Activated CD8-positive, alpha-beta memory T cell treated with anti-CD3 and anti-CD28 coated beads, Interleukin-2, amount 50 U/mL, for 1 hour (primary cell): Measurements from ENCODE around the gene INSR.
"Not testable (repeated sequence)": the region's sequence is repeated elsewhere in the genome, so short reads cannot be mapped to it uniquely, and the experiment has no call there.

ENCODE experiments used
- DNase-seq: peaks from one replicate; pipeline ENCODE4 v3.0.0-alpha.2; 2020; ENCODE audit errors: extremely low read depth

The INSR gene

GRCh38 chr19:7195046-7195445, 99.2 kb downstream of the INSR start:
- no peak for DNase-seq

GRCh38 chr19:7194566-7194965, 99.6 kb downstream of the INSR start:
- no peak for DNase-seq

- DNase-seq: no peak
Observed at GRCh38 chr19:7191946-7192691, 102.1 kb downstream of the INSR start.

GRCh38 chr19:7188698-7189629, 105.2 kb downstream of the INSR start:
- no peak for DNase-seq

GRCh38 chr19:7187605-7188339, 106.4 kb downstream of the INSR start:
- DNase-seq: no peak

- DNase-seq: no peak
Observed at GRCh38 chr19:7182489-7182888, 111.7 kb downstream of the INSR start.

- no peak for DNase-seq
Observed at GRCh38 chr19:7179917-7180306, 114.3 kb downstream of the INSR start.

GRCh38 chr19:7177926-7178325, 116.3 kb downstream of the INSR start:
- DNase-seq: no peak

- no peak for DNase-seq
Observed at GRCh38 chr19:7176792-7177191, 117.4 kb downstream of the INSR start.

- no peak for DNase-seq
Observed at GRCh38 chr19:7172794-7173193, 121.4 kb downstream of the INSR start.

- no peak for DNase-seq
Observed at GRCh38 chr19:7170983-7171382, 123.2 kb downstream of the INSR start.

GRCh38 chr19:7168941-7169340, 125.3 kb downstream of the INSR start:
- DNase-seq: no peak

- DNase-seq: no peak
Observed at GRCh38 chr19:7161292-7161691, 132.9 kb downstream of the INSR start.

- no peak for DNase-seq
Observed at GRCh38 chr19:7159105-7159933, 134.9 kb downstream of the INSR start.

GRCh38 chr19:7153022-7153421, 141.2 kb downstream of the INSR start:
- no peak for DNase-seq

- DNase-seq: no peak
Observed at GRCh38 chr19:7152568-7152967, 141.6 kb downstream of the INSR start.

GRCh38 chr19:7149956-7150705, 144.1 kb downstream of the INSR start:
- DNase-seq: no peak

GRCh38 chr19:7147119-7147675, 147.0 kb downstream of the INSR start:
- DNase-seq: not testable (repeated sequence)

GRCh38 chr19:7146086-7146485, 148.1 kb downstream of the INSR start:
- not testable (repeated sequence) for DNase-seq

GRCh38 chr19:7145494-7145893, 148.7 kb downstream of the INSR start:
- DNase-seq: no peak
